A549 treated with RU486 at 1 μM for 4 hours (cell line): ENCODE results near the gene PCBP1. TPM values are rescaled to one million over a fixed set of nuclear protein-coding genes. Genes with fewer than 3 reads are reported as not detected.

Source experiments
- total RNA-seq: library from RNA; stranded (reverse); fragments of 200-300 nt; extraction: Qiagen RNA extraction; gene quantifications from 5 replicates; pipeline ENCODE4 v1.2.3, GENCODE V29; 2022; ENCODE audit warnings: low read depth

The PCBP1 gene
- total RNA-seq = 371 to 437 TPM (median 419 TPM) in 5 replicates

GRCh38 chr2:70086838-70087701 is at the start of gene PCBP1:
TSS of gene PCBP1 (plus strand) at chr2:70087477. CDS start at chr2:70087744, 267 bp downstream.

Other genes with a start within 250 kb of the PCBP1 start
- 40.6 to 76.0 TPM (median 57.7 TPM) in 5 replicates for gene SNRNP27, start 193.5 kb upstream of the PCBP1 start, total RNA-seq
- gene MXD1, start 172.4 kb upstream of the PCBP1 start, total RNA-seq = 1.1 to 2.4 TPM (median 2.0 TPM) in 5 replicates
- 0.17 to 0.29 TPM (median 0.23 TPM) in 5 replicates for gene ASPRV1, start 125.8 kb upstream of the PCBP1 start, total RNA-seq
- 6.5 to 9.9 TPM (median 8.1 TPM) in 5 replicates for gene C2orf42, start 103.5 kb downstream of the PCBP1 start, total RNA-seq
- gene TIA1, start 161.2 kb downstream of the PCBP1 start, total RNA-seq = 46.1 to 54.8 TPM (median 48.1 TPM) in 5 replicates
- gene PCYOX1, start 170.7 kb downstream of the PCBP1 start, total RNA-seq = 27.6 to 45.0 TPM (median 42.2 TPM) in 5 replicates
- 329 to 514 TPM (median 362 TPM) in 5 replicates for gene SNRPG, start 206.3 kb downstream of the PCBP1 start, total RNA-seq
- 89.9 to 106 TPM (median 99.5 TPM) in 5 replicates for gene FAM136A, start 214.6 kb downstream of the PCBP1 start, total RNA-seq